Right atrium auricular region (tissue), 2 donors: ENCODE measurements around the gene REEP6. TPM values are rescaled to one million over a fixed set of nuclear protein-coding genes. Genes with fewer than 3 reads are reported as not detected.

Source experiments
- DNase-seq: peaks from one replicate; pipeline ENCODE4 v3.0.0-alpha.2; 2019; ENCODE audit warnings: low spot score
- H3K27ac ChIP-seq, 2 donors: fragments of 200-600 bp; sonication (generic); 1 replicate in 1 of 2; 2 replicates in 1 of 2; pipeline ENCODE4 v1.5.1; 2016 to 2019
- H3K27me3 ChIP-seq, 2 donors: fragments of 200-600 bp; sonication (generic); one replicate each; pipeline versions ENCODE4 v1.5.1 to v1.6.0; 2017 to 2019
- H3K36me3 ChIP-seq: fragments of 200-600 bp; sonication (generic); one replicate; pipeline ENCODE4 v1.5.1; 2016
- H3K4me1 ChIP-seq, 2 donors: fragments of 200-600 bp; sonication (generic); one replicate each; pipeline versions ENCODE4 v1.5.1 to v1.6.0; 2017 to 2019
- H3K4me3 ChIP-seq, 2 donors: fragments of 200-600 bp; sonication (generic); 1 replicate in 1 of 2; 2 replicates in 1 of 2; pipeline ENCODE4 v1.5.1; 2017 to 2019; ENCODE audit warnings: mild to moderate bottlenecking in 1 of 2, moderate library complexity in 1 of 2
- H3K9me3 ChIP-seq, 2 donors: fragments of 200-600 bp; sonication (generic); one replicate each; pipeline ENCODE4 v1.5.1; 2019
- CTCF ChIP-seq, 2 donors: fragments of 200-600 bp; sonication (generic); IDR thresholded peaks; one replicate each; pipeline ENCODE4 v1.5.1; 2019; ENCODE audit warnings: antibody characterized with exemption in 2 of 2
- total RNA-seq, 2 donors: library from RNA; depleted of rRNA; stranded (reverse); fragments of >200 nt; gene quantifications; one replicate each; pipeline ENCODE4 v1.1.0, GENCODE V29; 2016

Gene REEP6
- total RNA-seq, 2 donors from 2014 or later = 1.3 to 2.3 TPM

GRCh38 chr19:1490311-1491113 is 469 bp upstream of the REEP6 start, which contains the start of gene PCSK4:
Gene PCSK4, minus strand, starts transcription at chr19:1490350. Its CDS starts 4 bp downstream, at chr19:1490346.
- H3K4me3 ChIP-seq = peak within 1 kb of the TSS; percentile 40 to 63
- H3K36me3 ChIP-seq = no peaks in the 10 kb centered on the region

GRCh38 chr19:1491849-1492170 is 829 bp downstream of the REEP6 start:
- no peaks in the 10 kb centered on the region for H3K9me3 ChIP-seq
- TF ChIP-seq CTCF (IDR thresholded peaks at IDR 0.05) = no peak
- no peaks in the 10 kb centered on the region for H3K27me3 ChIP-seq
- H3K27ac ChIP-seq = no peak overlapping the region
- no peak overlapping the region for H3K4me3 ChIP-seq
- H3K4me1 ChIP-seq = peaks cover 0 to 17% of the 10 kb centered on the region in 2 donors
- no peak for DNase-seq
- H3K36me3 ChIP-seq = no peaks in the 10 kb centered on the region

More at GRCh38 chr19:1490311-1491113, 469 bp upstream of the REEP6 start, which contains the start of gene PCSK4:
- H3K9me3 ChIP-seq = no peaks in the 10 kb centered on the region
- H3K27me3 ChIP-seq = no peaks in the 10 kb centered on the region
- peaks cover 0 to 17% of the 10 kb centered on the region in 2 donors for H3K4me1 ChIP-seq
- peak; percentile 99 for DNase-seq
- TF ChIP-seq CTCF (IDR thresholded peaks at IDR 0.05) = no peak
- peak within 1 kb of the TSS; percentile 80 for H3K27ac ChIP-seq

DNA sequence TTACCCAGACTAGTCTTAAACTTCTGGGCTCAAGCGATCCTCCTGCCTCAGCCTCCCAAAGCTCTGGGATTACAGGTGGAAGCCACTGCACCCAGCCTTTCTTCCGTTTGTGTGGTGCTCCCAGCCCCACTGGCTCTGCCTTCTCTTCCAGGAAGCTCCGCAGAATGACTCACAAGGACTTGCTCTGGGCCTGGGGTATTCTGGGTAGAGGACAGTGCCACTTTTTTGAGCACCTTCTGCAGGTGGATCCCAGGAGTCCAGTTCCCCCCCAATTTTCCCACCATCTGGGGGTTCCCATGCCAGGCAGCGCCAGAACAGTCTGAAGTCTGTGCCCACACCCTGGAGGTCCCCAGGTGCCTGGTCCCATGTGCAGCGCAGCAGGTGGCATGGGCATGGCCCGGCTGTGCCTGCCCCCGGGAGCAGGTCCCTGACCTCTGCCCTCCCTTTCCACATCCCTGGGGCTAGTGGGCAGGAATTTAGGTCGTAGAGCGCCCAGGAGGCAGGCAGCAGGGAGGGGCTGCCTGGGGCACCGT is 1.6 kb downstream of the REEP6 start:
- no peak for TF ChIP-seq CTCF (IDR thresholded peaks at IDR 0.05)
- Histone ChIP-seq H3K4me3 (no peak overlapping the region), H3K36me3 (no peaks in the 10 kb centered on the region), H3K27ac (no peak overlapping the region), H3K4me1 (peaks cover 0 to 17% of the 10 kb centered on the region in 2 donors), H3K27me3 (no peaks in the 10 kb centered on the region), H3K9me3 (no peaks in the 10 kb centered on the region)
- no peak for DNase-seq

- Histone ChIP-seq H3K27me3 (no peaks in the 10 kb centered on the region), H3K4me1 (peaks cover 0 to 17% of the 10 kb centered on the region in 2 donors)
Observed at GRCh38 chr19:1494115-1494815, 3.3 kb downstream of the REEP6 start.

More at GRCh38 chr19:1494115-1494815, 3.3 kb downstream of the REEP6 start:
- H3K27ac ChIP-seq = no peak overlapping the region
- TF ChIP-seq CTCF (IDR thresholded peaks at IDR 0.05) = no peak
- H3K9me3 ChIP-seq = no peaks in the 10 kb centered on the region
- no peaks in the 10 kb centered on the region for H3K36me3 ChIP-seq
- H3K4me3 ChIP-seq = no peak overlapping the region
- DNase-seq = no peak
